CD4-positive, alpha-beta T cell treated with Interleukin-4 for 4 hours (primary cell): Measurements from ENCODE around the gene PERM1.

Experiments
- DNase-seq: peaks from one replicate; pipeline ENCODE4 v3.0.0-alpha.2; 2020

PERM1 gene

GRCh38 chr1:943545-944340 is 38.1 kb downstream of the PERM1 start:
- DNase-seq = no peak

- DNase-seq = no peak
These were observed 38.9 kb downstream of the PERM1 start for GRCh38 chr1:942864-943533.

- DNase-seq = no peak
These were observed 39.5 kb downstream of the PERM1 start for GRCh38 chr1:942411-942821.

- no peak for DNase-seq
These were observed 40.1 kb downstream of the PERM1 start for GRCh38 chr1:941588-942383.

- no peak for DNase-seq
These were observed 40.8 kb downstream of the PERM1 start for GRCh38 chr1:941015-941587.

- no peak for DNase-seq
These were observed 41.5 kb downstream of the PERM1 start for GRCh38 chr1:940107-941014.

- no peak for DNase-seq
These were observed 42.3 kb downstream of the PERM1 start for GRCh38 chr1:939511-940106.

GRCh38 chr1:938711-939489 is 43.0 kb downstream of the PERM1 start:
- DNase-seq = no peak

GRCh38 chr1:938088-938683 is 43.7 kb downstream of the PERM1 start:
- no peak for DNase-seq

GRCh38 chr1:937521-937920 is 44.4 kb downstream of the PERM1 start:
- no peak for DNase-seq

- no peak for DNase-seq
These were observed 45.3 kb downstream of the PERM1 start for GRCh38 chr1:936348-937264.

- no peak for DNase-seq
These were observed 46.1 kb downstream of the PERM1 start for GRCh38 chr1:935751-936231.

GRCh38 chr1:934991-935750 is 46.7 kb downstream of the PERM1 start:
- no peak for DNase-seq

- no peak for DNase-seq
These were observed 48.3 kb downstream of the PERM1 start for GRCh38 chr1:933603-933940.

- DNase-seq = no peak
These were observed 48.9 kb downstream of the PERM1 start for GRCh38 chr1:932776-933602.

GRCh38 chr1:932173-932510 is 49.8 kb downstream of the PERM1 start:
- DNase-seq = no peak

- DNase-seq = no peak
These were observed 50.3 kb downstream of the PERM1 start for GRCh38 chr1:931380-932172.
